Panc1 (cell line): ENCODE results near the gene UBAP2.

Experiments
- CTCF ChIP-seq: fragments of 450-650 bp; IDR thresholded peaks from 2 replicates; pipeline ENCODE4 v1.5.1; 2017; ENCODE audit warnings: mild to moderate bottlenecking
- POLR2AphosphoS5 ChIP-seq: IDR thresholded peaks from 2 replicates; pipeline ENCODE4 v1.6.1; 2012; ENCODE audit warnings: mild to moderate bottlenecking, low read depth, low read length, moderate library complexity
- SIN3A ChIP-seq: IDR thresholded peaks from 2 replicates; pipeline ENCODE4 v1.6.1; 2012; ENCODE audit warnings: low read depth, mild to moderate bottlenecking, low read length, moderate library complexity, borderline replicate concordance; ENCODE audit not compliant: insufficient read depth
- TF ChIP-seq, protein P1 (sequence below), 2 experiments: IDR thresholded peaks; 2 replicates each; pipeline ENCODE4 v1.6.1; 2011 to 2012; ENCODE audit warnings: low read depth in 2 of 2, control low read depth in 1 of 2, low read length in 1 of 2, mild to moderate bottlenecking in 1 of 2, moderate library complexity in 1 of 2; ENCODE audit not compliant: insufficient read depth in 1 of 2

DNA sequence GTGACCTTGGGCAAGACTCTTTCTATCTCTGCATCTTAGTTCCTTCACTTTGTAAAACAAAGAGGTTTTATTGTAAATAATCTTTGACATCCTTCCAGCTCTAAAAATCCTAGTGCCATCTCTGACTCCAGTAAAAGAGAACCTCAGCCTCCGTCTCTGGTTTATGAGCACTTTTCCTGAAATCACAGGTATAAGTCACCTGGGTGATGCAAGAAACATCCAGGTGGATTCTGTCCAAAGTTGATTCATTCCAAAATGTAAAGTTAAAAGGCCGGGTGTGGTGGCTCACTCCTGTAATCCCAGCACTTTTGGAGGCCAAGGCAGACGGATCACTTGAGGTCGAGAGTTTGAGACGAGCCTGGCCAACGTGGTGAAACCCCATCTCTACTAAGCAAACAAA, 21.1 kb upstream of the UBAP2 start:
- no peak for TF ChIP-seq CTCF
- no peak for TF ChIP-seq POLR2AphosphoS5
- no peak for TF ChIP-seq SIN3A
- TF ChIP-seq, protein P1, sequence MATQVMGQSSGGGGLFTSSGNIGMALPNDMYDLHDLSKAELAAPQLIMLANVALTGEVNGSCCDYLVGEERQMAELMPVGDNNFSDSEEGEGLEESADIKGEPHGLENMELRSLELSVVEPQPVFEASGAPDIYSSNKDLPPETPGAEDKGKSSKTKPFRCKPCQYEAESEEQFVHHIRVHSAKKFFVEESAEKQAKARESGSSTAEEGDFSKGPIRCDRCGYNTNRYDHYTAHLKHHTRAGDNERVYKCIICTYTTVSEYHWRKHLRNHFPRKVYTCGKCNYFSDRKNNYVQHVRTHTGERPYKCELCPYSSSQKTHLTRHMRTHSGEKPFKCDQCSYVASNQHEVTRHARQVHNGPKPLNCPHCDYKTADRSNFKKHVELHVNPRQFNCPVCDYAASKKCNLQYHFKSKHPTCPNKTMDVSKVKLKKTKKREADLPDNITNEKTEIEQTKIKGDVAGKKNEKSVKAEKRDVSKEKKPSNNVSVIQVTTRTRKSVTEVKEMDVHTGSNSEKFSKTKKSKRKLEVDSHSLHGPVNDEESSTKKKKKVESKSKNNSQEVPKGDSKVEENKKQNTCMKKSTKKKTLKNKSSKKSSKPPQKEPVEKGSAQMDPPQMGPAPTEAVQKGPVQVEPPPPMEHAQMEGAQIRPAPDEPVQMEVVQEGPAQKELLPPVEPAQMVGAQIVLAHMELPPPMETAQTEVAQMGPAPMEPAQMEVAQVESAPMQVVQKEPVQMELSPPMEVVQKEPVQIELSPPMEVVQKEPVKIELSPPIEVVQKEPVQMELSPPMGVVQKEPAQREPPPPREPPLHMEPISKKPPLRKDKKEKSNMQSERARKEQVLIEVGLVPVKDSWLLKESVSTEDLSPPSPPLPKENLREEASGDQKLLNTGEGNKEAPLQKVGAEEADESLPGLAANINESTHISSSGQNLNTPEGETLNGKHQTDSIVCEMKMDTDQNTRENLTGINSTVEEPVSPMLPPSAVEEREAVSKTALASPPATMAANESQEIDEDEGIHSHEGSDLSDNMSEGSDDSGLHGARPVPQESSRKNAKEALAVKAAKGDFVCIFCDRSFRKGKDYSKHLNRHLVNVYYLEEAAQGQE (IDR thresholded peaks at IDR 0.05; ENCODE audit: insufficient read depth in 1 of 2, low read depth in 2 of 2, low read length in 1 of 2) = no peak
